Measurements from ENCODE around the gene FNBP1.
"Not testable (repeated sequence)": the region's sequence is repeated elsewhere in the genome, so short reads cannot be mapped to it uniquely, and the experiment has no call there.

The FNBP1 gene

DNA sequence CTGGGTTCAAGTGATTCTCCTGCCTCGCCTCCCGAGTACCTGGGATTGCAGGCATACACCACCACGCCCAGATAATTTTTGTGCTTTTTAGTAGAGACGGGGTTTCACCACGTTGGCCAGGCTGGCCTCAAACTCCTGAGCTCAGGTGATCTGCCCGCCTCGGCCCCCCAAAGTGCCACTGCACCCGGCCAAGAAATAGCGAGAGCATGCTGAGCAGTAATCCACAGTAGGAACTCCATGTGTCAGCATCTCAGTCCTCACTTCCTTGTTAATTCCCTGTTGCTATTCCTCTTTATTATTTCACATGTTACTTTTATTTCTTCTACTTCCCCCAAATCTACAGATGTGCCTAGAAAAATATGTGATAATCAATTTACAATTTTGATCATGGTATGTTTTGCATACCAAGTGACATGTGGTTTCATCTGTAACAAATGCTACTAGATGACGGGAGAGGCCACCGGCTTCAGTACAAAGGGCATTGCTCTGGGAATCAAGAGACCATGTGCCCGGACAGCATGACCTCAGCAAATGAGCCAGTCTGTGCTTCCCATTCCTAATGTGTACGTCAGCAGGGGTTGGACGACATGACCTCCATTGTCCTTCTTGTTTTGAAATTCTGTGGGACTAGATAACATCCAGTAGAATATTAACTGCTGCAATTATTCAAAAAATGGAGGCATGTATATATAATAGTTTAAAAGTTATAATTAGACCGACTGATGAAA is 61.6 kb downstream of the FNBP1 start:
- H3K4me3 ChIP-seq (ENCODE audit: low read length): no peak overlapping the region
- TF ChIP-seq CTCF (conservative IDR thresholded peaks at IDR 0.05; ENCODE audit: low read depth, low read length): no peak
- no peak for DNase-seq (ENCODE audit: low read depth)

- not testable (repeated sequence) for H3K4me3 ChIP-seq (ENCODE audit: low read length); DNase-seq (ENCODE audit: low read depth)
Measured at GRCh38 chr9:129980224-129980623, 62.8 kb downstream of the FNBP1 start.

DNA sequence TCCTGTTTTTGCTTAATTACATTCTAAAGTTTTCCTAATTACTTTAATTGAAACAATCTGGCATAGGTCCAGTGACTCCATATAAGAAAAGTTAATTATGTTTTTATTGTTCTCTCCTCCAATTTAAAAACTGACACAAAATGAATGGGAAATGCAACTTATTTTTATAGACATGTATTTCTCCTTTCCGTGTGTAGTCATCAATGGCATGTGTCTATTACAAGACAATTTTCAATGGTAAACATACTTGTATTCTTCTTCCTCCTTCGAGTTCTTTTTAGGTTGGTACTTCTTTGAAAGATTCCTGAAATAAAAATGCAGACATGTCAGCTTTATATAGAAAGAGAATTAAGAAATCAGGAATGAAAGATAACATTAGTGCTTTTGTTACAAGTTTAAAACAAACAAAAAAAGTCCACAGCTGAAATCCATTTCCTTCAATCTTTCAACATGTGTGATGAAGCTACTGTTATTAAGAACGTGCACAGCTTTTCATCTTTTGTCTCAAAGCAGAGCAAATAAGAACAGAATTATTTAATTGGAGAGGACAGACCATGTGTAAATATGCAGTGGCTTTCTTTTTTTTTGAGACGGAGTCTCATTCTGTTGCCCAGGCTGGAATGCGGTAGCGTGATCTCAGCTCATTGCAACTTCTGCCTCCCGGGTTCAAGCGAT is 63.8 kb downstream of the FNBP1 start:
- no peak for TF ChIP-seq CTCF (conservative IDR thresholded peaks at IDR 0.05; ENCODE audit: low read depth, low read length)

DNA sequence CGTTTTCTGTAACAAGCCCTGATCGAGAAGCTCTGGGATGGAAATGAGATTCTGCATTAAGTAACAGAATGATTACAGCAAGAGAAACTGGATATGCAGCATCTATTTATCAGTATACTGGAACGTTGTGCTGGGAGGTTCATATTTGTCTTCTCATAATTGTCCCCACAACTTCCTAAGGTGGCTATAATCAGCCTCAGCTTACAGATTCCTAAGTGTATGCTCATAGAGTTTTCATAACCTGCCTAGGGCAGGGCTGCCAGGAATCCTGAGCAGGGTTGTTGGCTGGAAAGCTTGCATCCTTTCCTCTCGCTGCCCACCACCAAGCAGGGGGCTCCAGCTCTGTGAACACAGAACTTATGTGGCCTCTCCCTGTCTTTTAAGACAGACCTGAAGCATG is 70.2 kb downstream of the FNBP1 start:
- H3K4me3 ChIP-seq (ENCODE audit: low read length): no peak overlapping the region
- DNase-seq (ENCODE audit: low read depth): no peak
- no peak for TF ChIP-seq CTCF (conservative IDR thresholded peaks at IDR 0.05; ENCODE audit: low read depth, low read length)

More for the DNA sequence above, 63.8 kb downstream of the FNBP1 start:
- no peak for DNase-seq (ENCODE audit: low read depth)
- no peak overlapping the region for H3K4me3 ChIP-seq (ENCODE audit: low read length)

DNA sequence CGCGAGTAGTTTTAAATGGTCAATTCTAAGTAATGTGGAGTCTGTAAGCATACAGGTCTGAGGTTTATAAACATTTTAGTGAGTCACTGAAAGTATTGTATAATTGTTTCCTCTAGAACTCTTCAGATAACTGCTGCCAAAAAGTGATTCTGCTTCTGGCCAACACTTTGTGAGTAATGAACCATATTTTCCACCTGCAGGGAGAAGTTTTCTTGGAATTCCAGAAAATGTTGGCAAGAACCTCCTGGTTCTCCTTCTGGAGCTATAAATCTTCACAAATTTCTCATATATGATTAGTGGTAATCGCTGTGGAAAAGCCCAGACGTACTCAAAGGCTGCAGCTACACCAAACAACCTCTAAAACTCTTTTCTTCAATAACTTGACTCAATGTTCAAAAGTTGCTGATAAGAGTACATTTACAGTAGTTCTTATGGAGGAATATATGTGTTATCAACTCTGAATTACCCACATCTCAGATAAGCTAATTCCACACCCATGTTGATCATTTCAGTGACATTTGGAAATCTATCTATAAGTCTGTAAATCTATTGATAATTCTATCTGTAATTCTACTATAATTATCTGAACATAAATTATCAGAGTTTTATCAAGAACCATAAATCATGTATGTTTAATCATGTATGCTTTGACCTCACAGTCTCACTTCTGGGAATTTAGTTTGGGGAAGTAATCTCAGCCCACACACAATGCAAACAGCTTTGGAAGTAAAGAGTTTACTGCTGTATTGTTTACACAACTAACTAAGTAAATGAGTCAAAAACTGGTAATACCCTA is 74.1 kb downstream of the FNBP1 start:
- TF ChIP-seq CTCF (conservative IDR thresholded peaks at IDR 0.05; ENCODE audit: low read depth, low read length): no peak
- DNase-seq (ENCODE audit: low read depth): peak; percentile 34
- H3K4me3 ChIP-seq (ENCODE audit: low read length): no peak overlapping the region

GRCh38 chr9:129964901-129965734 is 77.9 kb downstream of the FNBP1 start:
- TF ChIP-seq CTCF (conservative IDR thresholded peaks at IDR 0.05; ENCODE audit: low read depth, low read length): no peak
- no peak overlapping the region for H3K4me3 ChIP-seq (ENCODE audit: low read length)
- no peak for DNase-seq (ENCODE audit: low read depth)
